Activated CD8-positive, alpha-beta T cell treated with anti-CD3 and anti-CD28 coated beads for 36 hours (primary cell): ENCODE results near the gene LYRM4. TPM values are rescaled to one million over a fixed set of nuclear protein-coding genes. Genes with fewer than 3 reads are reported as not detected.

Source experiments
- ATAC-seq: fragments of 200-7000 bp; cut with Tn5 transposase; one replicate; pipeline ENCODE4 v1.10.0; 2021; ENCODE audit warnings: mild to moderate bottlenecking, moderate library complexity
- CTCF ChIA-PET: fragments of 350-600 bp; sonication (Branson Sonifier 250); formaldehyde crosslinking; loops from one replicate; lab custom pipeline; 2021; ENCODE audit warnings: antibody characterized with exemption; lab: Charles Lee
- POLR2A ChIA-PET: fragments of 350-600 bp; sonication (Branson Sonifier 250); formaldehyde crosslinking; loops from one replicate; lab custom pipeline; 2021; ENCODE audit warnings: antibody characterized with exemption; lab: Charles Lee
- DNase-seq: peaks from one replicate; pipeline ENCODE4 v3.0.0-alpha.2; 2020
- H3K27ac Mint-ChIP-seq: one replicate; pipeline ENCODE4 v1.8.0; 2021; ENCODE audit warnings: mild to moderate bottlenecking, mixed read lengths
- H3K27me3 Mint-ChIP-seq: one replicate; pipeline ENCODE4 v1.8.0; 2021; ENCODE audit warnings: mixed read lengths
- H3K36me3 Mint-ChIP-seq: one replicate; pipeline ENCODE4 v1.8.0; 2021; ENCODE audit warnings: low read depth, mixed read lengths
- H3K4me1 Mint-ChIP-seq: one replicate; pipeline ENCODE4 v1.8.0; 2021; ENCODE audit warnings: low read depth, mixed read lengths
- H3K4me3 Mint-ChIP-seq: one replicate; pipeline ENCODE4 v1.8.0; 2021; ENCODE audit warnings: mild to moderate bottlenecking, moderate library complexity, mixed read lengths
- H3K9me3 Mint-ChIP-seq: one replicate; pipeline ENCODE4 v1.8.0; 2021; ENCODE audit warnings: mixed read lengths
- intact Hi-C: fragments of 100-400 bp; cut with micrococcal nuclease; formaldehyde crosslinking; loops from one replicate; pipeline ENCODE4 v1.10.0; 2022
- total RNA-seq, 2 experiments: library from RNA; stranded (reverse); gene quantifications; one replicate each; pipeline ENCODE4 v1.2.3, GENCODE V29; 2021
- TF ChIP-seq, protein P1 (sequence below): fragments of 200-600 bp; IDR thresholded peaks from one replicate; pipeline ENCODE4 v1.8.0; 2022; ENCODE audit warnings: antibody characterized with exemption, mild to moderate bottlenecking

Gene LYRM4
- total RNA-seq, 2 experiments from 2014 or later = 43.5 to 50.6 TPM

DNA sequence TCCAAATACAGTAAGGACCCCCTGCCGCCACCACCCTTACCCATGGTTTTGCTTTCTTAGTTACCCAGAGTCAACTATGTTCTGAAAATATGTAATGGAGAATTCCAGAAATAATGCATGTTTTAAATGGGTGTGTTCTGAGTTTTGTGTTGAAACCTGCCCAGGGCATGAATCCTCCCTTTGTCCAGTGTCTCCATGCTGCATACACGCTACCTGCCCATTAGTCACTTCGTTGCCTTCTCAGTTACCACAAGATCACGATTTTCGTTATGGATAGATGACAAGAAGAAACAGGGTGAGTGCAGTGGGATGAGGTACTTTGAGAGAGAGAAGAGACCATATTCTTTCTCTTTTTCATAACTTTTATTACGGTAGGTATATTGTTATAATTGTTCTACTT, 11.2 kb upstream of the LYRM4 start:
- CTCF ChIA-PET = no interaction called here
- TF ChIP-seq, protein P1, sequence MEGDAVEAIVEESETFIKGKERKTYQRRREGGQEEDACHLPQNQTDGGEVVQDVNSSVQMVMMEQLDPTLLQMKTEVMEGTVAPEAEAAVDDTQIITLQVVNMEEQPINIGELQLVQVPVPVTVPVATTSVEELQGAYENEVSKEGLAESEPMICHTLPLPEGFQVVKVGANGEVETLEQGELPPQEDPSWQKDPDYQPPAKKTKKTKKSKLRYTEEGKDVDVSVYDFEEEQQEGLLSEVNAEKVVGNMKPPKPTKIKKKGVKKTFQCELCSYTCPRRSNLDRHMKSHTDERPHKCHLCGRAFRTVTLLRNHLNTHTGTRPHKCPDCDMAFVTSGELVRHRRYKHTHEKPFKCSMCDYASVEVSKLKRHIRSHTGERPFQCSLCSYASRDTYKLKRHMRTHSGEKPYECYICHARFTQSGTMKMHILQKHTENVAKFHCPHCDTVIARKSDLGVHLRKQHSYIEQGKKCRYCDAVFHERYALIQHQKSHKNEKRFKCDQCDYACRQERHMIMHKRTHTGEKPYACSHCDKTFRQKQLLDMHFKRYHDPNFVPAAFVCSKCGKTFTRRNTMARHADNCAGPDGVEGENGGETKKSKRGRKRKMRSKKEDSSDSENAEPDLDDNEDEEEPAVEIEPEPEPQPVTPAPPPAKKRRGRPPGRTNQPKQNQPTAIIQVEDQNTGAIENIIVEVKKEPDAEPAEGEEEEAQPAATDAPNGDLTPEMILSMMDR = no peak
- intact Hi-C loops = no loop called here
- ATAC-seq = no peak
- Mint-ChIP-seq H3K4me3 (no peak overlapping the region), H3K27ac (no peak overlapping the region), H3K36me3 (peaks cover 26% of the 10 kb centered on the region), H3K9me3 (peaks cover 2% of the 10 kb centered on the region), H3K4me1 (peaks cover 41% of the 10 kb centered on the region), H3K27me3 (no peaks in the 10 kb centered on the region)
- POLR2A ChIA-PET = interaction anchor here (0.6 to 1.5 kb wide), 2 partner anchors 9 to 78 kb away, joined by 3 to 4 read pairs; no protein-coding TSS in a partner anchor
- DNase-seq = no peak

DNA sequence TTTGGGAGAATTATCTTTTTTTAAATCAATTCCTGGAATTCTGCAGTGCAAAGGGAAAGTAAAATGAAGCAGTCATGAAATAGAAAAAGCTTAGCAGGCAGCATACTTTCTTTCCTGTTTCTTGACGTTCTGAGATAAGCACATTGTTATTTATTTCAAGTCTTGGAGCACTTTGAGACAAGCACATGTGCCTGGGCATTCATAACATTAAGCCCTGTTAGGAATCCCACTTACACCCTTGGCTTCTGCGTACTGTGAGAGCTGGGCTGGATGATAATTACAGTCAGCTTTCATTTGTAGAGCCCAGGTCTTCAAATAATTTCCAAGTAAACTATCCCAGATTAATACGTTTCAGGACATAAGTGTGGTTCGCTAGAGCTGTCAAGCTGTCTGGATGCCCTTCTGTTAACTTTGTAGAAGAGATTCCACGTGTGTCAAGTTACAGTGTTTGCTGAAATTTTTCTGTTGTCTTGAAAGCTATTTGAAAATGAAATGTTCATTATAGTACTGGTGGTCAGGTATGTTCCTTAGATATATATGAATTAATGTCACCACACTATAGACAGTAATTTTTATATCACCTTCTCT, 9.4 kb upstream of the LYRM4 start:
- DNase-seq (no peak), ATAC-seq (no peak)
- Mint-ChIP-seq H3K9me3 (peaks cover 2% of the 10 kb centered on the region), H3K27me3 (no peaks in the 10 kb centered on the region), H3K4me3 (no peak overlapping the region), H3K36me3 (peaks cover 32% of the 10 kb centered on the region), H3K4me1 (peaks cover 44% of the 10 kb centered on the region), H3K27ac (peak overlapping the region; percentile 49)
- ChIA-PET CTCF (interaction anchor here (0.9 to 1.0 kb wide), 2 partner anchors 33 to 44 kb away, joined by 3 read pairs; no protein-coding TSS in a partner anchor), POLR2A (interaction anchor here (1.1 to 1.5 kb wide), 2 partner anchors 9 to 32 kb away, joined by 4 to 6 read pairs; partner anchors contain the start of gene FARS2)
- TF ChIP-seq, protein P1 = no peak
- intact Hi-C loops = no loop called here

DNA sequence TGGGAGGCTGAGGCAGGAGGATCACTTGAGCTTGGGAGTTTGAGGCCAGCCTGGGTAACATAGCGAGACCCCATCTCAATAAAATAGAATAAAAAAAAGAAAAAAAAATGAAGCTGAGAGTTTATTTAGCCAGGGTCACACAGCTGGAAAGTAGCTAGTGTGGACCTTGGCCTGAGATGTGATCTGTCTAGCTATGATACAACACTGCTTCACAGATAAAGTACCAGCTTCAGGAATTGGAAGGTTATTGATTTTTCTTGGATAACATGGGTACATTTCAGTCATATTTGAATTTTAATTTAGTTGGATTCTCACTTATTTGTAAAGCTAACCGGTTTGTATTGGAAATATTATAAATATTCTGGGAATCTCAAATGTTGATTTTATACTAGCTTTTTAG, 5.7 kb upstream of the LYRM4 start:
- TF ChIP-seq, protein P1 = no peak
- intact Hi-C loops = no loop called here

DNA sequence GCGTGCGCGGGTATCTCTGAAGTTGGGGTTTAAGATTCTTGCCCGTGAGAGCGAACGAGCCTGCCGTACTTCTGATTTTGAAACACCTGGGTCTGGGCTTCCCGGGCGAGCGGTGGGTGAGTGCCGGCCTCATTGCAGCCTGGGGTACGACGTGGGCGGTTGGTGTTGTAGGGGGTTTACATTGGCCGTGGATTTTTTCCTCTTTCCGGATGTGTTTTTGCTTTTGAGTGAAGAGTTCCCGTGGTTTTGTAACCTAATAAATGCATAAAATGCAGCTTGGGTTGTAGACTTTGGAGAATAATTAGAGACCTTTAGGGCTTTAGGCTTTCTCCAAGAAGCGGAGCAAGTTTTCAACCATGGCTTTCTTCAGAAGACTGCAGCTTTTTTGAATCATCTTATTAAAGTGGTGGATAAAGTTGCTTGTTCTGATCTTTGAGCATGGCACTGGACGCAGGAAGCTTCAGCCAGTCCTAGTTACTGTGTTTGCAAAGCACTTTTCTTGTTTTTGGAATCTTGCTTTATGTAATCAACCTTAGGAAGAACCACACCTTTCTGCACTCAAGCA, 877 bp upstream of the LYRM4 start:
- peak overlapping the region; percentile 87 for H3K4me3 Mint-ChIP-seq
- POLR2A ChIA-PET = interaction anchor here (0.6 to 2.7 kb wide), 8 partner anchors 9 to 1125 kb away, joined by 3 to 41 read pairs (median 3); no protein-coding TSS in a partner anchor
- ATAC-seq = no peak

More for the DNA sequence above, 5.7 kb upstream of the LYRM4 start:
- Mint-ChIP-seq H3K9me3 (peaks cover 2% of the 10 kb centered on the region), H3K27me3 (no peaks in the 10 kb centered on the region), H3K4me1 (peaks cover 36% of the 10 kb centered on the region), H3K36me3 (peaks cover 19% of the 10 kb centered on the region), H3K4me3 (no peak overlapping the region), H3K27ac (no peak overlapping the region)
- CTCF ChIA-PET = interaction anchor here (0.8 to 2.6 kb wide), 5 partner anchors 14 to 123 kb away, joined by 3 to 11 read pairs (median 3); no protein-coding TSS in a partner anchor
- POLR2A ChIA-PET = no interaction called here
- DNase-seq (no peak), ATAC-seq (no peak)

More for the DNA sequence above, 877 bp upstream of the LYRM4 start:
- Mint-ChIP-seq H3K36me3 (peaks cover 15% of the 10 kb centered on the region), H3K9me3 (no peaks in the 10 kb centered on the region), H3K4me1 (peaks cover 41% of the 10 kb centered on the region), H3K27me3 (no peaks in the 10 kb centered on the region), H3K27ac (peak overlapping the region; percentile 100)
- TF ChIP-seq, protein P1 = no peak
- intact Hi-C loops = no loop called here
- CTCF ChIA-PET = interaction anchor here (0.9 to 1.7 kb wide), 6 partner anchors 14 to 118 kb away, joined by 3 to 8 read pairs (median 3); no protein-coding TSS in a partner anchor
- no peak for DNase-seq
